Hepatocyte (in vitro differentiated cells): ENCODE results near the gene THEM5. TPM values are rescaled to one million over a fixed set of nuclear protein-coding genes. Genes with fewer than 3 reads are reported as not detected.
"Not testable (repeated sequence)": the region's sequence is repeated elsewhere in the genome, so short reads cannot be mapped to it uniquely, and the experiment has no call there.

ENCODE experiments used
- DNase-seq: peaks from one replicate; pipeline ENCODE4 v3.0.0-alpha.2; 2016; ENCODE audit warnings: low spot score
- H2AFZ ChIP-seq: fragments of 200-600 bp; sonication (generic); 2 replicates; pipeline ENCODE4 v1.6.0; 2016; ENCODE audit warnings: antibody characterized with exemption, mild to moderate bottlenecking
- H3K27ac ChIP-seq: fragments of 200-600 bp; sonication (generic); 2 replicates; pipeline ENCODE4 v1.5.1; 2016; ENCODE audit warnings: mild to moderate bottlenecking
- H3K27me3 ChIP-seq: fragments of 200-600 bp; sonication (generic); 2 replicates; pipeline ENCODE4 v1.6.1; 2016
- H3K36me3 ChIP-seq: fragments of 200-600 bp; sonication (generic); replicated peaks from 2 replicates; pipeline ENCODE4 v1.5.1; 2016; ENCODE audit warnings: low read depth; ENCODE audit not compliant: insufficient read depth
- H3K4me1 ChIP-seq: fragments of 200-600 bp; sonication (generic); 2 replicates; pipeline ENCODE4 v1.5.1; 2016; ENCODE audit warnings: mild to moderate bottlenecking, moderate library complexity; ENCODE audit not compliant: insufficient read depth
- H3K4me2 ChIP-seq: fragments of 200-600 bp; sonication (generic); 2 replicates; pipeline ENCODE4 v1.6.0; 2016
- H3K4me3 ChIP-seq: fragments of 200-600 bp; sonication (generic); 2 replicates; pipeline ENCODE4 v1.5.1; 2016; ENCODE audit warnings: mild to moderate bottlenecking
- H3K79me2 ChIP-seq: fragments of 200-600 bp; sonication (generic); 2 replicates; pipeline ENCODE4 v1.6.0; 2017; ENCODE audit warnings: mild to moderate bottlenecking
- H3K9me2 ChIP-seq: fragments of 200-600 bp; sonication (generic); replicated peaks from 2 replicates; pipeline ENCODE4 v1.6.0; 2017; ENCODE audit warnings: mild to moderate bottlenecking; ENCODE audit not compliant: insufficient read depth
- H3K9me3 ChIP-seq: fragments of 200-600 bp; sonication (generic); 2 replicates; pipeline ENCODE4 v1.5.1; 2016; ENCODE audit warnings: low read depth, mild to moderate bottlenecking
- H4K20me1 ChIP-seq: fragments of 200-600 bp; sonication (generic); 2 replicates; pipeline ENCODE4 v1.6.0; 2016; ENCODE audit warnings: mild to moderate bottlenecking; ENCODE audit not compliant: insufficient read depth, poor library complexity, severe bottlenecking
- EZH2 ChIP-seq: fragments of 200-600 bp; sonication (generic); IDR thresholded peaks from 2 replicates; pipeline ENCODE4 v1.6.1; 2016; ENCODE audit warnings: antibody characterized with exemption, mild to moderate bottlenecking, borderline replicate concordance
- EZH2phosphoT487 ChIP-seq: fragments of 200-600 bp; sonication (generic); IDR thresholded peaks from one replicate; pipeline ENCODE4 v1.6.1; 2018; ENCODE audit warnings: antibody characterized with exemption, mild to moderate bottlenecking, low read depth, moderate library complexity; ENCODE audit not compliant: unreplicated experiment, severe bottlenecking
- WGBS: methylation state at CpG from one replicate; pipeline ENCODE4 v1.1.6; 2016; ENCODE audit warnings: low lambda C conversion rate; ENCODE audit errors: missing lambda C conversion rate; 5-methylcytosine and 5-hydroxymethylcytosine counted together
- polyA plus RNA-seq: library from polyadenylated mRNA; unstranded; fragments of >200 nt; fragmentation: Nextera tagmentation; extraction: Ambion mirVana; gene quantifications from 2 replicates; pipeline ENCODE4 v1.2.1, GENCODE V29; 2016
- total RNA-seq: library from RNA; depleted of rRNA; stranded (reverse); fragments of >200 nt; gene quantifications from 2 replicates; pipeline ENCODE4 v1.2.3, GENCODE V29; 2014
- TF ChIP-seq, protein P1 (sequence below): fragments of 200-600 bp; sonication (generic); IDR thresholded peaks from 2 replicates; pipeline ENCODE4 v1.5.1; 2016; ENCODE audit warnings: antibody characterized with exemption, mild to moderate bottlenecking; ENCODE audit not compliant: poor library complexity

Gene THEM5, protein sequence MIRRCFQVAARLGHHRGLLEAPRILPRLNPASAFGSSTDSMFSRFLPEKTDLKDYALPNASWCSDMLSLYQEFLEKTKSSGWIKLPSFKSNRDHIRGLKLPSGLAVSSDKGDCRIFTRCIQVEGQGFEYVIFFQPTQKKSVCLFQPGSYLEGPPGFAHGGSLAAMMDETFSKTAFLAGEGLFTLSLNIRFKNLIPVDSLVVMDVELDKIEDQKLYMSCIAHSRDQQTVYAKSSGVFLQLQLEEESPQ
- total RNA-seq (not detected in 2 replicates), polyA plus RNA-seq (0.21 and 0.32 TPM in 2 replicates)

DNA sequence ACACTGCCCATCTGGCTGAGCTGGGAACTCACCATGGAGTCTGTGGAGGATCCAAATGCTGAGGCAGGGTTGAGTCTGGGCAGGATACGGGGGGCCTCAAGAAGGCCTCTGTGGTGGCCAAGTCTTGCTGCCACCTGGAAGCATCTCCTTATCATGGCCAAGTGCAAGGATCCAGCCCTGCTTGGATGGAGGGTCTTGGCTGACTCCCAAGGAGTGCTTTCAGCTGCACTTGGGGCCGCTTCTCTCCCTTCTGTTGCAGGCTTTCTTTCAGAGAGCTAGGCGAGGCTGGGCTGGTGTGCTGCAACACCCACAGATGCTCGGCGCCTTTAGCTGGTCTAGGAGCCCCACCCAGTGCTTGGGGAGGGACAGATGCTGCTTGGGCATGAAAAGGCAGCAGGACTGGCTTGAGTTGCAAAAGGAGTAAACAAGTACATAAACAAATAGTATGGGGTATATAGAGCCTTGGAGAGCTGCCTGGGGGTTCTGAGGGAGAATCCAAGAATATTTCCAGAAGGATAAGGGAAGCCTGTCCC, at the start of gene THEM5:
Gene THEM5, minus strand, starts transcription at position 302 of the 533 bp plus-strand sequence. Its CDS starts 147 bp downstream, at position 155.
- no peak within 1 kb of the TSS for H3K27ac ChIP-seq
- H4K20me1 ChIP-seq = no peaks in the 10 kb centered on the region
- no peak for DNase-seq
- no peak within 1 kb of the TSS for H3K4me2 ChIP-seq
- no peaks in the 10 kb centered on the region for H3K36me3 ChIP-seq
- H3K4me3 ChIP-seq = no peak within 1 kb of the TSS
- H3K27me3 ChIP-seq = peaks cover 4% of the 10 kb centered on the region
- no peak within 1 kb of the TSS for H2AFZ ChIP-seq
- H3K9me2 ChIP-seq = no peaks in the 10 kb centered on the region
- no peaks in the 10 kb centered on the region for H3K79me2 ChIP-seq
- WGBS = 83% methylated on average over 5 of the region's 5 CpGs
- no peaks in the 10 kb centered on the region for H3K9me3 ChIP-seq
- no peaks in the 10 kb centered on the region for H3K4me1 ChIP-seq
- TF ChIP-seq EZH2phosphoT487 = no peak
- TF ChIP-seq, protein P1, sequence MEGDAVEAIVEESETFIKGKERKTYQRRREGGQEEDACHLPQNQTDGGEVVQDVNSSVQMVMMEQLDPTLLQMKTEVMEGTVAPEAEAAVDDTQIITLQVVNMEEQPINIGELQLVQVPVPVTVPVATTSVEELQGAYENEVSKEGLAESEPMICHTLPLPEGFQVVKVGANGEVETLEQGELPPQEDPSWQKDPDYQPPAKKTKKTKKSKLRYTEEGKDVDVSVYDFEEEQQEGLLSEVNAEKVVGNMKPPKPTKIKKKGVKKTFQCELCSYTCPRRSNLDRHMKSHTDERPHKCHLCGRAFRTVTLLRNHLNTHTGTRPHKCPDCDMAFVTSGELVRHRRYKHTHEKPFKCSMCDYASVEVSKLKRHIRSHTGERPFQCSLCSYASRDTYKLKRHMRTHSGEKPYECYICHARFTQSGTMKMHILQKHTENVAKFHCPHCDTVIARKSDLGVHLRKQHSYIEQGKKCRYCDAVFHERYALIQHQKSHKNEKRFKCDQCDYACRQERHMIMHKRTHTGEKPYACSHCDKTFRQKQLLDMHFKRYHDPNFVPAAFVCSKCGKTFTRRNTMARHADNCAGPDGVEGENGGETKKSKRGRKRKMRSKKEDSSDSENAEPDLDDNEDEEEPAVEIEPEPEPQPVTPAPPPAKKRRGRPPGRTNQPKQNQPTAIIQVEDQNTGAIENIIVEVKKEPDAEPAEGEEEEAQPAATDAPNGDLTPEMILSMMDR = no peak
- no peak for TF ChIP-seq EZH2

DNA sequence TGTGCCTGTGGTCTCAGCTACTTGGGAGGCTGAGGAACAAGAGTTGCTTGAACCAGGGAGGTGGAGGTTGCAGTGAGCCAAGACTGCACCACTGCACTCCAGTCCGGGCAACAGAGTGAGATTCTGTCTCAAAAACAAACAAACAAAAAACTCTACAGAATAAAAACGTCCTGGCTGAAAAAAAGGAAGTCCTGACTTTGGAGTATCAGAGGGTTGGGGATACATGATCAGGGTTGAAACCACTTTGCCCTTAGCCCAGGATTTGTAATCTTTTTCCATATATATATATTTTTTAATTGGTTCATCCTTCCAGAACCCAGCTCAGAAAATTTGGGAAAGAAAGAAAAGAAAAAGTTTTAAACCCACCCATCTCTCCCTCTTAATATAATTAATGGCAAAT, 49.3 kb upstream of the THEM5 start:
- WGBS = 96% methylated on average over 2 of the region's 2 CpGs
- TF ChIP-seq, protein P1 = no peak
- TF ChIP-seq EZH2phosphoT487 (no peak), EZH2 (no peak)
- Histone ChIP-seq H3K9me2 (no peaks in the 10 kb centered on the region), H3K79me2 (peaks cover 71% of the 10 kb centered on the region), H3K36me3 (no peaks in the 10 kb centered on the region), H3K27ac (no peak overlapping the region), H3K27me3 (no peaks in the 10 kb centered on the region), H2AFZ (no peak overlapping the region), H4K20me1 (no peaks in the 10 kb centered on the region), H3K9me3 (no peaks in the 10 kb centered on the region), H3K4me3 (no peak overlapping the region), H3K4me2 (no peak overlapping the region), H3K4me1 (peaks cover 20% of the 10 kb centered on the region)
- no peak for DNase-seq

DNA sequence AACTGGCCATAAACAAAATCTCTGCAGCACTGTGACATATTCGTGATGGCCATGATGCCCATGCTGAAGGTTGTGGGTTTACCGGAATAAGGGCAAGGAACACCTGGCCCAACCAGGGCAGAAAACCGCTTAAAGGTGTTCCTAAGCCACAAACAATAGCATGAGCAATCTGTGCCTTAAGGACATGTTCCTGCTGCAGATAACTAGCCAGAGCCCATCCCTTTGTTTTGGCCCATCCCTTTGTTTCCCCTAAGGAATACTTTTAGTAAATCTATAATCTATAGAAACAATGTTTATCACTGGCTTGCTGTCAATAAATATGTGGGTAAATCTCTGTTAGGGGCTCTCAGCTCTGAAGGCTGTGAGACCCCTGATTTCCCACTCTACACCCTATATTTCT, 47.3 kb upstream of the THEM5 start:
- H3K27me3 ChIP-seq, H3K9me3 ChIP-seq, H3K27ac ChIP-seq, H4K20me1 ChIP-seq, H3K36me3 ChIP-seq, H3K4me2 ChIP-seq, H2AFZ ChIP-seq, H3K9me2 ChIP-seq, DNase-seq, H3K4me3 ChIP-seq: not testable (repeated sequence)
- Histone ChIP-seq H3K79me2 (peaks cover 77% of the 10 kb centered on the region), H3K4me1 (peaks cover 17% of the 10 kb centered on the region)
- 87% methylated on average over 3 of the region's 3 CpGs for WGBS

DNA sequence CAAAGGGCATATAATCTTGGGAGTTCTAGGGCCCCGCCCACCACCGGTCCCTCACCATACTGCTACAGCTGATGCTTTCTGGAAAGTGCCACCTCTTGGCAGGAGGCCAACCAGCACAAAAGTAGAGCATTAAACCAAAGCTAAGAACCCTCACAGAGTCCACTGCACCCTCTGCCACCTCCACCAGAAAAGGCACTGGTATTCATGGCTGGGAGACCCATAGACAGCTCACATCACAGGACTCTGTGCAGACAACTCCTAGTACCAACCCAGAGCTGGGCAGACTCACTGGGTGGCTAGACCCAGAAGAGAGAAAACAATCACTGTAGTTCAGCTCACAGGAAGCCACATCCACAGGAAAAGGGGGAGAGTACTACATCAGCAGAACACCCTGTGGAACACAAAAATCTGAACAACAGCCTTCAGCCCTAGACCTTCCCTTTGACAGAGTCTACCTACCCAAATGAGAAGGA, 45.0 kb upstream of the THEM5 start:
- DNase-seq = no peak
- H3K36me3 ChIP-seq = no peaks in the 10 kb centered on the region
- peaks cover 4% of the 10 kb centered on the region for H3K4me1 ChIP-seq
- WGBS = 94% methylated on average over 2 of the region's 2 CpGs
- H3K9me3 ChIP-seq = no peaks in the 10 kb centered on the region
- TF ChIP-seq EZH2 (no peak), EZH2phosphoT487 (no peak)
- TF ChIP-seq, protein P1 = no peak
- H2AFZ ChIP-seq = no peak overlapping the region
- H3K4me3 ChIP-seq = no peak overlapping the region
- H3K9me2 ChIP-seq = no peaks in the 10 kb centered on the region
- no peak overlapping the region for H3K4me2 ChIP-seq
- no peaks in the 10 kb centered on the region for H4K20me1 ChIP-seq
- peak overlapping the region; percentile 19 for H3K27ac ChIP-seq
- H3K27me3 ChIP-seq = no peaks in the 10 kb centered on the region
- peaks cover 65% of the 10 kb centered on the region for H3K79me2 ChIP-seq
